WTC11 (cell line): ENCODE data around the gene RGS12. TPM values are rescaled to one million over a fixed set of nuclear protein-coding genes. Genes with fewer than 3 reads are reported as not detected.

Experiments
- ATAC-seq: fragments of 200-7000 bp; cut with Tn5 transposase; 2 replicates; pipeline ENCODE4 v1.10.0; 2021; ENCODE audit warnings: mild to moderate bottlenecking, moderate library complexity
- CTCF ChIA-PET: fragments of 300-600 bp; sonication (Branson Sonifier 250); formaldehyde crosslinking; loops from one replicate; lab custom pipeline; 2021; ENCODE audit warnings: antibody characterized with exemption; lab: Charles Lee
- POLR2A ChIA-PET: fragments of 350-600 bp; sonication (Branson Sonifier 250); formaldehyde crosslinking; loops from one replicate; lab custom pipeline; 2021; ENCODE audit warnings: antibody characterized with exemption; lab: Charles Lee
- DNase-seq: peaks from one replicate; pipeline ENCODE4 v3.0.0; 2021; ENCODE audit warnings: low spot score
- H3K27ac Mint-ChIP-seq: 2 replicates; pipeline ENCODE4 v1.8.0; 2021; ENCODE audit warnings: mixed read lengths
- H3K27me3 Mint-ChIP-seq: 2 replicates; pipeline ENCODE4 v1.8.0; 2021; ENCODE audit warnings: low read depth, mild to moderate bottlenecking, moderate library complexity, mixed read lengths
- H3K36me3 Mint-ChIP-seq: 2 replicates; pipeline ENCODE4 v1.8.0; 2021; ENCODE audit warnings: mixed read lengths
- H3K4me1 Mint-ChIP-seq: 2 replicates; pipeline ENCODE4 v1.8.0; 2022; ENCODE audit warnings: mixed read lengths
- H3K4me3 Mint-ChIP-seq: 2 replicates; pipeline ENCODE4 v1.8.0; 2021; ENCODE audit warnings: mild to moderate bottlenecking, moderate library complexity, mixed read lengths
- H3K9me3 Mint-ChIP-seq: 2 replicates; pipeline ENCODE4 v1.8.0; 2021; ENCODE audit warnings: mixed read lengths
- ARID4B ChIP-seq: sonication (generic); formaldehyde crosslinking; IDR thresholded peaks from 2 replicates; pipeline ENCODE4 v1.8.0; 2023; ENCODE audit warnings: missing genetic modification reagents, mild to moderate bottlenecking, borderline replicate concordance
- ATF2 ChIP-seq: sonication (generic); formaldehyde crosslinking; IDR thresholded peaks from 2 replicates; pipeline ENCODE4 v1.8.1; 2022; ENCODE audit warnings: low read depth, missing genetic modification reagents, borderline replicate concordance
- CDX4 ChIP-seq: fragments of 250-450 bp; sonication (Bioruptor Pico); IDR thresholded peaks from 2 replicates; pipeline ENCODE4 v1.9.0; 2021; ENCODE audit warnings: moderate library complexity, mild to moderate bottlenecking, inconsistent platforms, borderline replicate concordance
- E2F4 ChIP-seq: sonication (generic); formaldehyde crosslinking; IDR thresholded peaks from 2 replicates; pipeline ENCODE4 v1.8.1; 2022; ENCODE audit warnings: low read depth, mild to moderate bottlenecking, moderate library complexity, missing genetic modification reagents, borderline replicate concordance
- ESRRA ChIP-seq: sonication (generic); formaldehyde crosslinking; IDR thresholded peaks from 2 replicates; pipeline ENCODE4 v1.8.1; 2022; ENCODE audit warnings: mild to moderate bottlenecking, missing genetic modification reagents, borderline replicate concordance
- ETV6 ChIP-seq: sonication (generic); formaldehyde crosslinking; IDR thresholded peaks from 2 replicates; pipeline ENCODE4 v1.8.1; 2022; ENCODE audit warnings: mild to moderate bottlenecking, missing genetic modification reagents
- HMGA2 ChIP-seq: fragments of 250-450 bp; sonication (Bioruptor Pico); IDR thresholded peaks from 2 replicates; pipeline ENCODE4 v1.4.0; 2021; ENCODE audit warnings: mild to moderate bottlenecking, moderate library complexity
- HMGXB4 ChIP-seq: sonication (generic); formaldehyde crosslinking; IDR thresholded peaks from 2 replicates; pipeline ENCODE4 v1.8.1; 2023; ENCODE audit warnings: mild to moderate bottlenecking, moderate library complexity, missing genetic modification reagents
- MAX ChIP-seq: sonication (generic); formaldehyde crosslinking; IDR thresholded peaks from 2 replicates; pipeline ENCODE4 v1.8.0; 2022; ENCODE audit warnings: mild to moderate bottlenecking, missing genetic modification reagents
- MLX ChIP-seq: sonication (generic); formaldehyde crosslinking; IDR thresholded peaks from 2 replicates; pipeline ENCODE4 v1.8.1; 2023; ENCODE audit warnings: mild to moderate bottlenecking, missing genetic modification reagents, moderate library complexity
- NR2C2 ChIP-seq: sonication (generic); formaldehyde crosslinking; IDR thresholded peaks from 2 replicates; pipeline ENCODE4 v1.8.0; 2022; ENCODE audit warnings: mild to moderate bottlenecking, missing genetic modification reagents
- SMAD4 ChIP-seq: sonication (generic); formaldehyde crosslinking; IDR thresholded peaks from 2 replicates; pipeline ENCODE4 v1.8.0; 2022; ENCODE audit warnings: mild to moderate bottlenecking, missing genetic modification reagents
- STAT6 ChIP-seq: sonication (generic); formaldehyde crosslinking; conservative IDR thresholded peaks from 2 replicates; pipeline ENCODE4 v1.8.1; 2023; ENCODE audit warnings: mild to moderate bottlenecking, low read depth, missing genetic modification reagents, moderate library complexity
- TCF7 ChIP-seq: sonication (generic); formaldehyde crosslinking; IDR thresholded peaks from 2 replicates; pipeline ENCODE4 v1.8.0; 2022; ENCODE audit warnings: mild to moderate bottlenecking, low read depth, missing genetic modification reagents, moderate library complexity
- TEAD1 ChIP-seq: sonication (generic); formaldehyde crosslinking; IDR thresholded peaks from 2 replicates; pipeline ENCODE4 v1.8.0; 2022; ENCODE audit warnings: mild to moderate bottlenecking, missing genetic modification reagents
- TEAD4 ChIP-seq: sonication (generic); formaldehyde crosslinking; IDR thresholded peaks from 2 replicates; pipeline ENCODE4 v1.8.0; 2022; ENCODE audit warnings: mild to moderate bottlenecking, missing genetic modification reagents
- USF1 ChIP-seq: sonication (generic); formaldehyde crosslinking; IDR thresholded peaks from 2 replicates; pipeline ENCODE4 v1.8.0; 2022; ENCODE audit warnings: mild to moderate bottlenecking, missing genetic modification reagents
- USF2 ChIP-seq: sonication (generic); formaldehyde crosslinking; IDR thresholded peaks from 2 replicates; pipeline ENCODE4 v1.8.1; 2023; ENCODE audit warnings: mild to moderate bottlenecking, missing genetic modification reagents, moderate library complexity
- ZNF671 ChIP-seq: fragments of 250-450 bp; sonication (Bioruptor Pico); IDR thresholded peaks from 2 replicates; pipeline ENCODE4 v1.8.0; 2021; ENCODE audit warnings: mild to moderate bottlenecking
- total RNA-seq: library from RNA; stranded (reverse); gene quantifications from 3 replicates; pipeline ENCODE4 v1.2.3, GENCODE V29; 2021

Gene RGS12
- total RNA-seq, 1 experiment from 2014 or later, result 21.0 TPM

- TF ChIP-seq TEAD1 (CRISPR knock-in tag) (no peak), HMGA2 (CRISPR knock-in tag) (no peak), ARID4B (no peak), ZNF671 (no peak)
Measured at GRCh38 chr4:3254302-3255131, 38.3 kb upstream of the RGS12 start (continued).

GRCh38 chr4:3255611-3256186 is 37.1 kb upstream of the RGS12 start:
- ATAC-seq (no peak), DNase-seq (peak; percentile 8)
- H3K27ac Mint-ChIP-seq, result no peak overlapping the region
- H3K9me3 Mint-ChIP-seq, result no peaks in the 10 kb centered on the region
- POLR2A ChIA-PET, result no interaction called here
- CTCF ChIA-PET, result interaction anchor here (0.8 kb wide), 1 partner anchor 225 kb away, joined by 5 read pairs; no protein-coding TSS in a partner anchor
- peaks cover 2% of the 10 kb centered on the region; the same call in 1 of the 2 replicates for H3K4me1 Mint-ChIP-seq
- H3K27me3 Mint-ChIP-seq, result no peaks in the 10 kb centered on the region
- no peaks in the 10 kb centered on the region for H3K36me3 Mint-ChIP-seq
- no peak overlapping the region for H3K4me3 Mint-ChIP-seq
- TF ChIP-seq ATF2, result no peak
- TF ChIP-seq ESRRA (CRISPR knock-in tag), result no peak
- TF ChIP-seq STAT6, result no peak
- no peak for TF ChIP-seq E2F4 (CRISPR knock-in tag)
- TF ChIP-seq SMAD4 (CRISPR knock-in tag), result no peak
- TF ChIP-seq NR2C2 (CRISPR knock-in tag), result no peak
- TF ChIP-seq MAX (CRISPR knock-in tag), result no peak
- TF ChIP-seq TCF7 (CRISPR knock-in tag), result no peak
- no peak for TF ChIP-seq CDX4 (CRISPR knock-in tag)
- no peak for TF ChIP-seq USF2 (CRISPR knock-in tag)
- no peak for TF ChIP-seq MLX
- no peak for TF ChIP-seq HMGXB4 (CRISPR knock-in tag)
- no peak for TF ChIP-seq USF1
- TF ChIP-seq ETV6 (CRISPR knock-in tag), result no peak
- TF ChIP-seq TEAD4, result no peak
